ENCODE measurements around the gene PSMD1.
"Not testable (repeated sequence)": the region's sequence is repeated elsewhere in the genome, so short reads cannot be mapped to it uniquely, and the experiment has no call there.

The PSMD1 gene

DNA sequence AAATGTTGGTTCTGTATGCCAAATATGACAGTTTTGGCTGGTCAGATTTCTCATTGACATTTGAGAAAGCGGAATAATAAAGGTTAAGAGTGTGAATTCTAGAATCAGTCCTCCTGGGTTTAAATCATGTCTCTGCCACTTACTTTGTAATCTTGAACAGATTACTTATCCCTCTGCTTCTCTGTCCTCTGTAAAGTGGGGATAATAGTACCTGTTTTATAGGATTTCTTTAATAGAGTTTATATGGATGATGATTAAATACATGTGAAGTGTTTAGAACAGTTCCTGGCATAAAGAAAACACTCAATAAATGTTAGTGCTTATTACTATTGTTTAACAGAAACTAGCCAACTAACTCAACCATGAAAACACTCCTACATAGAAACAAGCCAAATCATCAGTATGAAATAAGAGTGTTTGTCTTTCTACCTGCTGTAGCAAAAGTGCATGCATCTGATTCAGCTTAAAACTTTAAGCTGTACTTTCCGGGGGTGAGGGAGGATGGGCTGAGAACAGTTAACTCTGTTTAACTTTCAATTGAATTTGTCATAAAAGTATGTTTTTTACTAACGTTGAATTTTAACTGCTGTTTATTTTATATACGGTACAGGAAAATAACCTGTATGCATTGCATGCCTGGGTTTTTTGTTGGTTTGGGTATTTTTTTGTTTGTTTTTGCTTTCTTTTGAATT, 61.4 kb downstream of the PSMD1 start:
- DNase-seq, result no peak

DNA sequence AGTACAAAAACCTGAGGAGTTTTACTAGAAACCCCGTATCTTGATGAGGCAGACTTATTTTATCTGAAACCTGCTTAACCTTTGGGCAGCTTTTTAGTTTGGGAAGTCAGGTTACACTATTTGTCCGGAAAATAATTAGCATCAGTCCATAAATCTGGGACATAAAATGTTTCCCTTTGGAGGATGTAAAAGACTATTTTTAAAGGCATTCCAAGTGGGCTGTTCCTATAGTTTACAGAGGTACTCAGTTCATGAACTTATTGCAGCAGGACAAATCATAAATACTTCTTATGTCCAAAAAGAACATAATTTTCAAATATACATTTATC, 61.9 kb downstream of the PSMD1 start:
- DNase-seq, result no peak

DNA sequence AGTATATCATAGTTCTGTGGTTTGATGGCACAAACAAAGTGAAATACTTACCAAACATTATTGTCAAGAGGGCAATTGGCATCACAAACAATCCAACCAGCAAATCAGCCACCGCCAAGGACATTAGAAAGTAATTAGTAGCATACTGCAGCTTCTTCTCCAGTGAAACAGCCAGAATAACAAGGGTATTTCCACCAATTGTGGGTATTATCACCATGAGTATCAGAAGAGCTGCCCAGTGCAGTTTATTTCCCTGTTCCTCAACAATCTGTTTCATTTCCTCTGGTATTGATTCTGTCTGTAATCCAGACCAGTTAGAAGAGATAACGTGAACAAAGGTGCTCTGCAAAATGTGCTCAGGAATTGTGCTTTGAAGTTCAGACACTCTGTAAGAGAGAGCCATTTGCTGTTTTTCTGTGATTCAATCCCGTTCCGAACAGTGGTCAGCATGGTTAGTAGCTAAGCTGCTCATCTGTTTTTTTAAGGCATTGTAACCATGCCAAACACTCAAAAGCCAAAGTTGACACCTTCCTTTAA, 66.8 kb downstream of the PSMD1 start:
- no peak for DNase-seq

DNA sequence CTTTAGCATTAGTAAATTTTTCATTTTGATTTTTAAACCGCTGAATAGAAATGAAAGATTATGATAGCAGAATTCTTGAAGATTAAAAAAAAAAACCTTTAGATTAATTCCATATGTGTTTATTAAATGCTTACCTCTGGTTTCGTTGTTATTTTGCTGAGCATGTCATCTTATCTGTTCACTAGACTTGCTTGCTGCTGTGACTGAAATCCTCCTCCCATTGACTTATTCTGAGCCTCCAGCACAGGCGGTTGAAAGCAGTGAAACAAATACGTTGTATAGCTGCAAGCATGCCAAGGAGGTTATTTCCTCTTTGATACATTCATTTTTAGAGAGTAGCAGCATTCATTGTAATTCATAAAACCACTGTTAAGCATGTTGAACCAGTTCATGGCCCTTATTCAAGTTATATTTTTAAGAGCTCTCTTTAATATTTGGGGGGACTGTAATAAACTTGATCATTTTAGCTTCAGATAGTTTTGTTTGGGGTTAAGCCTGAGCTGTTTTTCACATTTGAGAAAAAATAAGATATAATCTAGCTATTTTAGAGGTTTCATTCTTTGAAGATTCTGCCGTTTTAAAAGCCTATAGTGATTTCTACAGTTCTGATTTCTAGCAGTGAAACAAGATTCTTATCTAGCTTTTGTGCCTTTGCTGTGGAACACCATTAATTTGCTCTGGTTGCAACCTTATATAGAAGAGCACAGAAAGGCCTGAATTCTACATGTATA, 68.3 kb downstream of the PSMD1 start, which contains the start of gene HTR2B:
TSS of gene HTR2B (minus strand) at position 205 of the 731 bp plus-strand sequence. CDS start 1,278 bp downstream, outside the sequence.
- DNase-seq, result no peak

DNA sequence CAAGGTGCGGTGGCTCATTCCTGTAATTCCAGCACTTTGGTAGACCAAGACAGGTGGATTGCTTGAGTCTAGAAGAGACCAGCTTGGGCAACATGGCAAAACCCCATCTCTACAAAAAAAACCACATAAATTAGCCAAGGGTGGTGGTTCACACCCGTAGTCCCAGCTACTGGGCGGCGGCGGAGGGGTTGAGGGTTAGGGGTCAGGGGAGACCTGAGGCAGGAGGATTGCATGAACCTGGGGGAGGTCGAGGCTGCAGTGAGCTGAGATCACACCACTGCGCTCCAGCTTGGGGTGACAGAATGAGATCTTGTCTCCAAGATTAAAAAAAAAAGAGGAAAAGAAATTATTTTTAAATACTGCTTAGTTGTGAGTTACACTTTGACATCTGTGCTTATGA, 69.5 kb downstream of the PSMD1 start:
- no peak for DNase-seq

DNA sequence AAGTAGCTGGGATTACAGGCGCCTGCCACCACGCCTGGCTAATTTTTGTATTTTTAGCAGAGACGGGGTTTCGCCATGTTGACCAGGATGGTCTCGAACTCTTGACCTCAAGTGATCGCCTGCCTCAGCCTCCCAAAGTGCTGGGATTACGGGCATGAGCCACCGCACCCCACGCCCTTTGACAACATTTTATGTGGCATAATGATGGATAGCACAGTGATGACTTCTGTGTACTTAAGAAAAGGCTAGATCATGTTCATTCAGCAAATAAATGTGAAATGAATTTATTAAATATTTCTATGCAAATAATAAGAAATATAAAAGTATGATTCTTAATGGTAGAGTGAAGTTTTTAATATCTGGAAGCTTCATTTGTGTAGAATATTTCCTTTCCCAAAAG, 70.8 kb downstream of the PSMD1 start:
- no peak for DNase-seq

DNA sequence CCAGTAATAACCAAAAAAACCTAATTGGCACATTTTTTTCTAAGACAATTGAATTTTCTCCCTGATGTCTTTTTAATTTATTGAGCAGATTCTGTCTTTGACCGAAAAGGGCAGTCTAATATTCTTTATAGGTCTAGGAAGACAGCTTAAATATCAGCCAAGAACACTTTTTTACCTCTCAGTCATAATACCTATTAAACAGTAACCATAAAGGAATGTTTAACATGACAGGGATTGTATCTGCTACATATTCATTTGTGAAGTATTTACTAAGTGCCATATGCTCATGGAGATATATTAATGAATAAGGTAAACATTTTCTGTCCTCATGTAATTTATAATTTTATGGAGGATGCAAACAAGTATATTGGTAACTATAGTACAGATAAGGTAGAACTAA, 71.3 kb downstream of the PSMD1 start:
- DNase-seq, result no peak

DNA sequence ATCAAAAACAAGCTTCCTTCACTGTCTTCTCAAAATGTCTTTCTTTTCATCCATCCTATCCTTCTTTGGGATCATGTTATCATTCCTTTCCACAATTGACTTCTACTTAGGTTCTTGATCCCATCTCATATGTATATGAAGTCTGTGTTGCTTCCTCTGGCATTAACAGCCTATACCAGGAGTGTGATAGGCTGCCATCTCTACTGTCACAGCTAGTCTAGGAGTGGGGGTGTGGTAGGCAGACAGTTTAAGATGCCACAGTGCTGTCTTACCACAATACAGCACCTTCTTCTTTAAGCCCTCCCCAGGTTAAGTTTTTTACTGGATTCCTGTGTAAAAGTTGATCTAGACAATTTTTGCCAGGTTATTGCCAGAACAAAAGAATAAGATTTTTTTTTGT, 71.9 kb downstream of the PSMD1 start:
- DNase-seq, result no peak

DNA sequence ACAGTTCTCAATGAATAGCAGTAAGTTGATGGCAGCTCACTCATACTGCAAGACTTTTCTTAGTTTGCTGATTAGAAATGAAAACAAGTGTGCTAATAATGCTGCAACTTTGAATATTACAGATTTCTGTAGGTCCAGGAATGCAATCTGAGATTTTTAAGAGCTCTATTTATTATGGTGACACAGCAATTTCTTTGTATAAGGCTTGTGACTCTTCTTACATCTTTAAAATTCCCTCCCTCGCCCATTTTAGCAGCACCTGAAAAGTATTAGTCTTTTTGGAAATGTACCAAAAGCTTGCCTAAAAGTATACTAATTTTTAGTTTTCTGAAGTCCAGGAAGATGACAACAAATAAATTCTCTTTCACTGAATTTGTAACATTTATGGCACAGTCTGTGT, 72.5 kb downstream of the PSMD1 start:
- DNase-seq, result no peak

DNA sequence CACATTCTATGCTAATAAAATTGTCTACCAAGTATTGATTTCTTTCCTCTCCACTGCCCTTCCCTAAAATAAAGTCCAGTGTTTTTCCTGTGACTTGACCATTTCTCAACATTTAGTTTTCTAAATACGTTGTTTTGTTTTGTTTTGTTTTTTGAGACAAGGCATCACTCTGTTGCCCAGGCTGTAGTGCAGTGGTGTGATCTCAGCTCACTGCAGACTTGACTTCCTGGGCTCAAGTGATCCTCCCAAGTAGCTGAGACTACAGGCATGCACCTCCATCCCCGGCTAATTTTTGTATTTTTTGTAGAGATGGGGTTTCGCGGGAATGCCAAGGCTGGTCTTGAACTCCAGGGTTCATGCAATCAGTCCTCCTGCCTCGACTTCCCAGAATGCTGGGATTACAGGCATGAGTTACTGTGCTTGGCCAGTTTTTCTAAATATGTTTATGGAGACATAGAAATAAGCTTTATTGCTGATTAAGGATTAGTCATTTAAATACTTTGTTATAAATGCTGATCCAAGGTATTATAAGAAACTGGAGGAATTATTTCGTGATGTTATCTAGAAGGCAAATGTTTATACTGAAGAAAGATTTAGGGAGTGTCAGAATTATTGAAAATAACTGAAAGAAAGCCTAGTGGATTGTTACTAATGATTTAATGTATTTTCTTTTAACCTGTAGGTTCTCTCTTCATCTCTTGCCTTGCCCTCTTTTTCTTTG, 73.8 kb downstream of the PSMD1 start:
- DNase-seq, result no peak

DNA sequence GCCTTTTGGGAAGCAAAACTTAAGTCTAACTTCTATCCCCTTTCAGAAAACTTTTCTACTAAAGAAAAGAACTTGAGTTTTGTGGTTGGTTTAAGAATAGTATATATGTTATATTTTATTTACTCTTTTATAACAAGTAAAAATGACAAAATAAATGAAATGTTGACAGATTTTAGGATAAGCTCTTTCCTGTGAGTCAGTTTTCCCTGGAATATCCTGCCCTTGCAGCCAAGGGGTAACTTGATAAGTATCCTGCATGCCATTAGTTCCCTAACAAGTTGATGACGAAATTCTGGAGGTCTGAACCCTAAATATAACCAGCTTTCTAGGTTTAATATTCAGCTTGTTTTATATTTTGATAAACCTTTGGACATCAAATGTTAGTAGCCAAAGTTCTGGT, 75.5 kb downstream of the PSMD1 start:
- no peak for DNase-seq

DNA sequence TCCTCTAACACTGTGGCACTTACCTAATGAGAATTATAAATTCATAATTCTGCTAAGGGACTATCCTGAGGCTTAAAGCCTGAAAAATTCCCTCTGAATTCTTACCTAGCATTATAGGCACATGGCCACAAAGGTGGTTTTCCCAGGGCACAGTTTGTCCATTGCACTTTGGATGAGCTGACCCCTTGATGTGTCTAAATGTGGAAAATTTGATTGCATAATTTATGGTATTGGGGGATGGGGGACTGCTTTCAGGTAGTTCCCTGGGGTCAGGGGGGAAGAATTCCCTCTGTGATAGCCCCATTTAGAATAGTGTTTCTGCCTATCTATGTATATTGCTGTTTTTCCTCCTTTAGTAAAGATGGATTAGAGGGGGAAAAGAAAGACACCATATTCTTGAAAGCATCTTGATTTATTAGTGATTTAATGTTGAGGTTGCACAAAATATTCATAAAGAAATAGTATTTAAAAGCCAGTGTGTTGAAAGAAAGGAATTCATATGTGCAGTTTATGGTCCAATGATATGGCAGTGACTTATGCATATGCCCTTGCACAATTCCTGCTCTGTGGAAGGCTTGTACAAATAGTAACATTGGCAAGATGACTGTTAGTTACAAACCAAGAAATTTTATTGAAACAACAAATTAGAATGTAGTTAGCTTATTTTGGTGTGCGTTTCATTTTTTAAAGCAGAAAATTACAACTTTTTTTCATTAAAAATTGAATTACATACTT, 76.9 kb downstream of the PSMD1 start:
- no peak for DNase-seq

DNA sequence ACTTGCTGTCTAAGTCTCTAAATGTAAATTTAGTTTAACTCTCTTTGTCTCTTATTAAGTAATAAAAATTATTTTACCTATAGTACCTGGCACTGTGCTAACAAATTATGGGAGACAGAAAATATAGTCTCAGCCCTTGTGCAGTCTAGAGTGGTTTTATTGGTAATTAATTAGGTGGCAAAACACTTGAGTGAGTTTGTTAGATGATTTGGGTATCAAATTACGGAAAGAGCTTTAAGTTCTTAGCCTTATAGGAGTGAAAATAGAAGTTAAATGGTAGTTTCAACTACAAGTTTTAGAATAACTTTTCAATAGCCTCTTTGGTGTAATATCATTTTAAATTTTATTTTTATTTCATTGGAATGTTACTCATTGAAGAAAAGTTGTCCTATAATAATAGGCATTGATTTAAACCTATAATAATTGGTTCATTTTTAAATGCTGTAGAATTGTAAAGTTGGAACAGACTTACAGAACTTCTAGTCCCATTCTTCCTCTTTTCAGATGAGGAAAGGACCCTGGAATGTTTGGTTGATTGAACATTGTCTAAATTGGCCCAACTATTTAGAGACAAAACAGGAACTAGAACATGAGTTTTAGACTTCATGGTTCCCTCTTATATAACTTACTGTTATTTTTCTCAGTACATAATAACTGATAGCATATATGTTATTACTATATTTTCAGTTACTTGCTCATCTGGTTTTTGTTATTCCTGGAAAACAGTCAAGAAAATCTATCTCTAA, 78.4 kb downstream of the PSMD1 start:
- DNase-seq, result no peak

DNA sequence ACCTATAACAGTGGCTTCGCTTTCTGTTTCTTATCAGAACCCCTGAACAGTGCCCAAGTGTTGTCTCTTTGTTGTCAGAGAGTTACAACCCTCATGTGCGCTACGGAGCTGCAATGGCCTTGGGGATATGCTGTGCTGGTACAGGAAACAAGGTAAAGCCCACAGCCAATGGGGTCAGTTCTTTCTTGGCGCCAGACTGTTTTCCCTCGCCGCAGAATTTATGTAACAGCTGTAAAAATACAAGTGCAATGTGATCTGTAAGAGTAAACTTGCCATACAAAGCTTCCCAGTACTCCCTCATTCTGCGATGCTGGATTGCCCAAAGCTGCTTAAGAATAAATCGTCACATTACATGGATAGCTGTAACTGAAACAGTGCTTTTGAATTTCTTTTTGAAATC, 82.0 kb downstream of the PSMD1 start:
- no peak for DNase-seq

DNA sequence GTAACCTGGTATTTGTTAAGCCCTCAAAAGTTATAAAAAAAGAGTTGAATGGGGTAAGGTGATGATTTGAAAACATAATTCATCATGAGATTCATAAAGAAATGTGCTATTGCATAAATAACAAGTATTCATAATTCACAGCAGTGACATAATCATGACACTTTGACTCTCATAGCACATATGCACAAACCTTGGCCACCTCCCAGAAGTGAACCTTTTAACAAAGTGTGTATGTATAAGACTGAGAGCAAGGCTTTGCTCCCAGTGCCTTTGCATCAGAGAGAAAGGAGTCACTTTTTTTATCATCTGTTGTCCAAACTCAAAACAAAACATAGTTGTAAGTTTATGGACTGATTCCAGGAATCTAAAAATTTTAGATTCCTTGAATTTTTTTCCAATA, 83.1 kb downstream of the PSMD1 start:
- DNase-seq, result no peak

DNA sequence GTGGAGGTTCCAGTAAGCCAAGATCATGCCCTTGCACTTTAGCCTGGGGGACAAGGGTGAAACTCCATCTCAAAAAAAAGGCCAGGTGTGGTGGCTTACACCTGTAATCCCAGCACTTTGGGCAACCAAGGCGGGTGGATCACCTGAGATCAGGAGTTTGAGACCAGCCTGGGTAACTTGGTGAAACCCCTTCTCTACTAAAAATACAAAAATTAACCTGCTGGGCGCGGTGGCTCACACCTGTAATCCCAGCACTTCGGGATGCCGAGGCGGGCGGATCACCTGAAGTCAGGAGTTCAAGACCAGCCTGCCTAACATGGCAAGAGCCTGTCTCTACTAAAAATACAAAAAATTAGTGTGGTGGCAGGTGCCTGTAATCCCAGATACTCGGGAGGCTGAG, 84.1 kb downstream of the PSMD1 start:
- not testable (repeated sequence) for DNase-seq

DNA sequence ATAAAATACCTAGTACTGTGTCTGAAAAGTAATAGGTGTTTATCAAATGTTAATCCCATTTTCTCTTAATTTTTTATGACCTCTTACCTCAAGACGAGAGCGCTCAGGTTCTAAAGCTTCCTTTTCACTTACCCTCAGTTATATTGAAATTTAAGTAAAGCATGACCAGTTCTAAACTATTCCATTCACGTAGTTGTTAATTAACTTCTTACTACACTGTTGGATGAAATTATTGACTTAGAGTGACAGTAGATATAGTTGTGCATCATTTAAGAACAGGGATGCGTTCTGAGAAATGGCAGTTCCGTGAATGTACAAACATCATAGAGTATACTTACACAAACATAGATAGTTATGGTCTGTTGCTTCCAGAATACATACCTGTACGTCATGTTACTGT, 88.2 kb downstream of the PSMD1 start:
- DNase-seq, result no peak

DNA sequence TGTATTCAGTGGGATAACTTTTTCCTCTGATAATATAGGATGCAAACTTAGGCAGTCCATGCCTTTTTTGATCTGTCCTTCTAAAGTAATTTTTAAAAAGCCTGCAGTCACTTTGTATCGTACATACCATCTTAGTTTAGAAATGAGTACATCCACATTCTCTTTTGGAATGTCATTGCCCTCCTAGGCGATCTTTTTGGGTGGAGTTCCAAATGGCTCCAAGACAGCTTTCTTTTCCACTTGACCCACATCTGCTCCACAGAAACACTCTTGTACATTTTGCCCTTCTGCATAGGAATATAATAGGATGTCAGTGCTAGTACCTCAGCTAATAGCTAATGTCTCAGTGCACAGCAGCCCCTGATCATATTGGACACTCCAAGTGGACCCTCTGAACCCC, 90.0 kb downstream of the PSMD1 start:
- no peak for DNase-seq

DNA sequence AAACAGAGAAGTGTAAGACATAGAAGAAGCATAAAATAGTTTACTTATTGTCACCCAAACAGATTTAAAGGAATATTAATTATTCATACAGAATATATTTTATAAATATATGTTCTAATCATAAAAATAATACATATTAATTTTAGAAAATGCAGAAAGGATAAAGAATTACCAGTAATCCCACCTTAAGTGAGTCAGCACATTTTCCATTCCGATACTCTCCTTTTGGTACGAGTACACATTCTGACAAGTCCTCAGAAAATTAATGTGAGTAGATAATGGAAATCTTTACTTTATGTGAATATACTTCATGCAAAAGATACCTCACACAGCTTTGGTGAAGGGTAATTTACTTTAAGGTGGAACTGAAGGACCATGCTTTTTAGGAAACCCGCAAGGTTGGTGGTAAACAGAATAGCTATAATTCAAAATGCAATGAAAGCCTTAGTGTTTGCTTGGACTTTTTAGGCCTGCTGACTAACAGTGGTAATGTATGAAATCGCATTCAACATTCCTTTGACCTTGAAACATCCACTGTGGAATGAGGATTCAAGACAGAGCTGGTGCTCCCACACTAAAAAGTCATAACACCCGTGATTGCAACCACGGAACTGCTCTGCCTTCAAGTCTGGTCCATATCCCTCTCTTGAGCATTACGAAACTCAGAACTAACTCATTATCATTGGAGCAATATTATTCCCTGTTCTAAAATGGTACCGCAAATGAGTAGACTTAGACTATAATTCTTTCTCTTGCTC, 96.3 kb downstream of the PSMD1 start:
- DNase-seq, result no peak

DNA sequence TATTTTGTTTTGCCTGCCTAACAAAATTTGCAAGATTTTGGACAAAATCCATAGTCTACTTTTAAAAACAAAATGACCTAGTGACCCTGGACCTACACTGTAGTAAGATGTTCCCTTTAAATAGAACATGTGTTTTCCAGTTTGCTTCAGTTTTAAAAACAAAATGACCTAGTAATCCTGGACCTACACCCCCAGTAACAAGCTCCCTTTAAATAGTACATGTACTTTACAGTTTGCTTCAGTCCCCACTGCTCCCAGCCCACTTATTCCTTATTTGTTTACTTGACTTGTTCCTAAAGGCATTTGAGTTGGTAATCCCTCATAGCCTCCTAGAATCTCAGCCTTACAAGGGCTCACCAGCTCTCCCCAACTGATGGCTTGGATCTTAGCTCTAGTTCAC, 102.6 kb downstream of the PSMD1 start:
- no peak for DNase-seq

DNA sequence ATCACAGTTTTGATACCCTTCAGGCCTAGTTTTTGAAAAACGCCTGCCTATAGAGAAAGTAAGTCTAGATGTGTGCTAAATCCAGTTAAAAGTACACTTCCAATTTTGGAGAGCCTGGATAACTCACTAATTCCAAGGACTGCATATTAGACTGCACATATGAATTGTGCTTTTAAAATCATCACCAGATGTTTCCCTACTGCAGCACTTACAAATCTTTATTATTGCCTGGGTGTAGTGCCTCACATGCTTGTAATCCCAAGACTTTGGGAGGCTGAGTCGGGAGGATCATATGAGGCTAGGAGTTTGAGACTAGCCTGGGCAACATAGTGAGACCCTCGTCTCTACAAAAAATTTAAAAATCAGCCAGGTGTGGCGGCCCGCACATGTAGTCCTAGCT, 104.0 kb downstream of the PSMD1 start:
- DNase-seq, result no peak
